HL-60 (cell line): Measurements from ENCODE around the gene DHRS3.

Experiments used
- GABPA ChIP-seq: IDR thresholded peaks from 2 replicates; pipeline ENCODE4 v1.6.1; 2012; ENCODE audit warnings: low read depth
- POLR2AphosphoS5 ChIP-seq: IDR thresholded peaks from 2 replicates; pipeline ENCODE4 v1.6.1; 2012; ENCODE audit warnings: low read depth
- REST ChIP-seq: IDR thresholded peaks from 2 replicates; pipeline ENCODE4 v1.6.1; 2012; ENCODE audit warnings: low read depth; ENCODE audit not compliant: insufficient replicate concordance
- TF ChIP-seq, protein P1 (sequence below): IDR thresholded peaks from one replicate; pipeline ENCODE4 v1.5.1; 2011; ENCODE audit warnings: low read length, control low read depth, inconsistent platforms; ENCODE audit not compliant: insufficient read depth

- TF ChIP-seq REST (no peak), POLR2AphosphoS5 (no peak), GABPA (no peak)
- TF ChIP-seq, protein P1, sequence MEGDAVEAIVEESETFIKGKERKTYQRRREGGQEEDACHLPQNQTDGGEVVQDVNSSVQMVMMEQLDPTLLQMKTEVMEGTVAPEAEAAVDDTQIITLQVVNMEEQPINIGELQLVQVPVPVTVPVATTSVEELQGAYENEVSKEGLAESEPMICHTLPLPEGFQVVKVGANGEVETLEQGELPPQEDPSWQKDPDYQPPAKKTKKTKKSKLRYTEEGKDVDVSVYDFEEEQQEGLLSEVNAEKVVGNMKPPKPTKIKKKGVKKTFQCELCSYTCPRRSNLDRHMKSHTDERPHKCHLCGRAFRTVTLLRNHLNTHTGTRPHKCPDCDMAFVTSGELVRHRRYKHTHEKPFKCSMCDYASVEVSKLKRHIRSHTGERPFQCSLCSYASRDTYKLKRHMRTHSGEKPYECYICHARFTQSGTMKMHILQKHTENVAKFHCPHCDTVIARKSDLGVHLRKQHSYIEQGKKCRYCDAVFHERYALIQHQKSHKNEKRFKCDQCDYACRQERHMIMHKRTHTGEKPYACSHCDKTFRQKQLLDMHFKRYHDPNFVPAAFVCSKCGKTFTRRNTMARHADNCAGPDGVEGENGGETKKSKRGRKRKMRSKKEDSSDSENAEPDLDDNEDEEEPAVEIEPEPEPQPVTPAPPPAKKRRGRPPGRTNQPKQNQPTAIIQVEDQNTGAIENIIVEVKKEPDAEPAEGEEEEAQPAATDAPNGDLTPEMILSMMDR: no peak
Observed at GRCh38 chr1:12561121-12561520, 56.9 kb downstream of the DHRS3 start.
